Nephron (organoid): Measurements from ENCODE around the gene EVX2.

Experiments used
- H3K27ac Mint-ChIP-seq, 3 experiments: 2 replicates each; pipeline ENCODE4 v1.8.0; 2020; ENCODE audit warnings: mixed read lengths in 3 of 3, mild to moderate bottlenecking in 2 of 3, moderate library complexity in 1 of 3
- H3K27me3 Mint-ChIP-seq: 2 replicates; pipeline ENCODE4 v1.8.0; 2021; ENCODE audit warnings: low read depth, mild to moderate bottlenecking, moderate library complexity, mixed read lengths
- H3K36me3 Mint-ChIP-seq: 2 replicates; pipeline ENCODE4 v1.8.0; 2020; ENCODE audit warnings: low read depth, mixed read lengths
- H3K4me1 Mint-ChIP-seq: 2 replicates; pipeline ENCODE4 v1.8.0; 2020; ENCODE audit warnings: mixed read lengths
- H3K4me3 Mint-ChIP-seq, 3 experiments: 2 replicates each; pipeline ENCODE4 v1.8.0; 2020; ENCODE audit warnings: mild to moderate bottlenecking in 3 of 3, mixed read lengths in 3 of 3, moderate library complexity in 2 of 3
- H3K9me3 Mint-ChIP-seq: 2 replicates; pipeline ENCODE4 v1.8.0; 2020; ENCODE audit warnings: mixed read lengths
- CTCF ChIP-seq, 3 experiments: fragments of 200-600 bp; sonication (generic); IDR thresholded peaks; one replicate each; pipeline ENCODE4 v1.5.0; 2021; ENCODE audit warnings: antibody characterized with exemption in 3 of 3; ENCODE audit not compliant: unreplicated experiment in 3 of 3

EVX2 gene

DNA sequence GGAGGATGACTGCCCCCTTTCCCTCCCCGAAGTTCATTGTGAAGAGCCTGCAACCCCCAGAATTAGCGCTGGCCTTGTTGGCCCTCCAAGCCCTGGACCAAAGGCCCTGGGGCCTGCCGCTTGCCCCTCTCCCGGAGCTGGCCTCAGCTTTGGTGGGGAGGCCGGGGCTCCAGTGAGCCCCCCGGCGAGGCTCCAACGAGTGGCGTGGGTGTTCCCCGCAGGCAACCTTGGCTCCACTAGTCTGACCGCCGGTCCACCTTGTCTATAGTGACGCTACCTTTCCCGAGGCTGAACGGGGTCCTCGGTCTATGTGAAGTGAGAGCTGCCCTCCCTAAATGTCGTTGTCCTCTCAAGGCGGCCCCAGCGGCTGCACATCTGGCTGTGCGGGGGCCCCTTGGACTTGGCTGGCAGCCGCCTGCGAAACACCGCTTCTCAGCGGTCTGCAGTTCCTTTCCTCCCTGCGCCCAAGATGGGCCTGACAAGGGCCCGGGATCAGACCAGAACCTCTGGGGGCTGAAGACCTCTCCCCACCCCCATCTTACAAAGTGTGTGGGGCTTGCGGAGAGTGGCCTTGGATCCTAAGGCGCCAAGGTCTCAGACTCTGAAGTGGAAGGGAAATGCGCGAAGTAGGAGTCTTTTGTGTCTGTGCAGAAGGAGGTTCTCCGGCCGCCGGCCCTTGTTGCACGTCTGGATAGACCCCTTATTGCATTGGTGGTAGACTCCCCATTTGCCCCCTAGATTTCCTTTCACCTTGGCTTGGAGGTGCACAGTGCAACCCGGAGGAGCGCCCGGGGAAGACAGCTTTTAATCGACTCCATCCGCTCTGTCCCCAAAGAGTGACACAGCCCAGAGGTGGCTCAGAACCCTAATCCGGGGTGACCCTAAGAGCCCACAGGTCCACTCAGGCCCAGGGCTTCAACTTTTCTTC lies 28.9 kb upstream of the EVX2 start:
- no peaks in the 10 kb centered on the region for H3K9me3 Mint-ChIP-seq
- H3K4me1 Mint-ChIP-seq, result peaks cover 25% of the 10 kb centered on the region
- no peak for TF ChIP-seq CTCF (IDR thresholded peaks at IDR 0.05; ENCODE audit: unreplicated experiment in 3 of 3)
- H3K27ac Mint-ChIP-seq, result peak overlapping the region in 2 of 3 experiments; percentile 85 to 99
- H3K27me3 Mint-ChIP-seq, result peaks cover 97% of the 10 kb centered on the region
- peak overlapping the region; percentile 58 to 78 (median 76) for H3K4me3 Mint-ChIP-seq
- H3K36me3 Mint-ChIP-seq, result peaks cover 59% of the 10 kb centered on the region

GRCh38 chr2:176111846-176112374 lies 28.1 kb upstream of the EVX2 start:
- no peaks in the 10 kb centered on the region for H3K9me3 Mint-ChIP-seq
- peaks cover 24% of the 10 kb centered on the region for H3K4me1 Mint-ChIP-seq
- H3K27me3 Mint-ChIP-seq, result peaks cover 96% of the 10 kb centered on the region
- H3K4me3 Mint-ChIP-seq, result peak overlapping the region; percentile 58 to 78 (median 70)
- no peak for TF ChIP-seq CTCF (IDR thresholded peaks at IDR 0.05; ENCODE audit: unreplicated experiment in 3 of 3)
- H3K27ac Mint-ChIP-seq, result peak overlapping the region in 2 of 3 experiments; percentile 60 to 99
- H3K36me3 Mint-ChIP-seq, result peaks cover 55% of the 10 kb centered on the region

- peaks cover 21% of the 10 kb centered on the region for H3K4me1 Mint-ChIP-seq
- TF ChIP-seq CTCF (IDR thresholded peaks at IDR 0.05; ENCODE audit: unreplicated experiment in 3 of 3), result peak; percentile 76 to 81 (median 80)
- peaks cover 96% of the 10 kb centered on the region for H3K27me3 Mint-ChIP-seq
- H3K36me3 Mint-ChIP-seq, result peaks cover 49% of the 10 kb centered on the region
- H3K9me3 Mint-ChIP-seq, result no peaks in the 10 kb centered on the region
- H3K27ac Mint-ChIP-seq, result peak overlapping the region in 2 of 3 experiments; percentile 60 to 99
- peak overlapping the region; percentile 58 to 78 (median 70) for H3K4me3 Mint-ChIP-seq
Observed at GRCh38 chr2:176111309-176111663, 27.5 kb upstream of the EVX2 start.

- H3K27me3 Mint-ChIP-seq, result peaks cover 96% of the 10 kb centered on the region
- H3K4me3 Mint-ChIP-seq, result peak overlapping the region; percentile 76 to 80 (median 78)
- H3K9me3 Mint-ChIP-seq, result no peaks in the 10 kb centered on the region
- TF ChIP-seq CTCF (IDR thresholded peaks at IDR 0.05; ENCODE audit: unreplicated experiment in 3 of 3), result no peak
- H3K4me1 Mint-ChIP-seq, result peaks cover 27% of the 10 kb centered on the region
- H3K36me3 Mint-ChIP-seq, result peaks cover 49% of the 10 kb centered on the region
- peak overlapping the region in 2 of 3 experiments; percentile 60 to 99 for H3K27ac Mint-ChIP-seq
Observed at GRCh38 chr2:176110415-176111308, 26.9 kb upstream of the EVX2 start.

- Mint-ChIP-seq H3K27ac (peak overlapping the region in 2 of 3 experiments; percentile 24 to 99), H3K4me1 (peaks cover 30% of the 10 kb centered on the region), H3K9me3 (no peaks in the 10 kb centered on the region), H3K36me3 (peaks cover 49% of the 10 kb centered on the region), H3K4me3 (peak overlapping the region; percentile 76 to 80 (median 78)), H3K27me3 (peaks cover 96% of the 10 kb centered on the region)
- TF ChIP-seq CTCF (IDR thresholded peaks at IDR 0.05; ENCODE audit: unreplicated experiment in 3 of 3), result no peak
Observed at GRCh38 chr2:176109946-176110345, 26.2 kb upstream of the EVX2 start.
